Hepatocyte (in vitro differentiated cells): ENCODE measurements around the gene C4orf50.

Source experiments
- EZH2 ChIP-seq: fragments of 200-600 bp; sonication (generic); IDR thresholded peaks from 2 replicates; pipeline ENCODE4 v1.6.1; 2016; ENCODE audit warnings: antibody characterized with exemption, mild to moderate bottlenecking, borderline replicate concordance
- EZH2phosphoT487 ChIP-seq: fragments of 200-600 bp; sonication (generic); IDR thresholded peaks from one replicate; pipeline ENCODE4 v1.6.1; 2018; ENCODE audit warnings: antibody characterized with exemption, mild to moderate bottlenecking, low read depth, moderate library complexity; ENCODE audit not compliant: unreplicated experiment, severe bottlenecking
- TF ChIP-seq, protein P1 (sequence below): fragments of 200-600 bp; sonication (generic); IDR thresholded peaks from 2 replicates; pipeline ENCODE4 v1.5.1; 2016; ENCODE audit warnings: antibody characterized with exemption, mild to moderate bottlenecking; ENCODE audit not compliant: poor library complexity

DNA sequence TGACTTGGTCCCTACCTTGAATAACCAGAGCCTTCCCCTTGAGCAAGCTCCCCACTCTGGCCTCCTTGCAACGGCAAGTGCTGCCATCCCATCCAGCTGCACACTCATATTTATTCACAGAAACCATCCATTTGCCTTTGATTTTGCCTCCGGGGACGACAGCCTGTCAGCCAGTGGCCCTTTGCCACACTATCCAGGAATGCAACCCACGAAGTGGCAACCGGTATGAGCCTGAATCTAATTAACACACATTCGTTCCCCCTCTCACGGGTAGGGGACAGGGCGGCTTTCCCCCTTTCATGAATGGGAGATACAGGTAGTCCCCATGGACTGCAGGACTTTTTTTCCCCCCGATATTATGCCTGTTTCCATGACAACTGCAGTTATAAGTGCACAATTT, 140.8 kb downstream of the C4orf50 start:
- TF ChIP-seq, protein P1, sequence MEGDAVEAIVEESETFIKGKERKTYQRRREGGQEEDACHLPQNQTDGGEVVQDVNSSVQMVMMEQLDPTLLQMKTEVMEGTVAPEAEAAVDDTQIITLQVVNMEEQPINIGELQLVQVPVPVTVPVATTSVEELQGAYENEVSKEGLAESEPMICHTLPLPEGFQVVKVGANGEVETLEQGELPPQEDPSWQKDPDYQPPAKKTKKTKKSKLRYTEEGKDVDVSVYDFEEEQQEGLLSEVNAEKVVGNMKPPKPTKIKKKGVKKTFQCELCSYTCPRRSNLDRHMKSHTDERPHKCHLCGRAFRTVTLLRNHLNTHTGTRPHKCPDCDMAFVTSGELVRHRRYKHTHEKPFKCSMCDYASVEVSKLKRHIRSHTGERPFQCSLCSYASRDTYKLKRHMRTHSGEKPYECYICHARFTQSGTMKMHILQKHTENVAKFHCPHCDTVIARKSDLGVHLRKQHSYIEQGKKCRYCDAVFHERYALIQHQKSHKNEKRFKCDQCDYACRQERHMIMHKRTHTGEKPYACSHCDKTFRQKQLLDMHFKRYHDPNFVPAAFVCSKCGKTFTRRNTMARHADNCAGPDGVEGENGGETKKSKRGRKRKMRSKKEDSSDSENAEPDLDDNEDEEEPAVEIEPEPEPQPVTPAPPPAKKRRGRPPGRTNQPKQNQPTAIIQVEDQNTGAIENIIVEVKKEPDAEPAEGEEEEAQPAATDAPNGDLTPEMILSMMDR, result no peak
- TF ChIP-seq EZH2phosphoT487 (no peak), EZH2 (no peak)
